ENCODE measurements around the gene CARD11. TPM values are rescaled to one million over a fixed set of nuclear protein-coding genes. Genes with fewer than 3 reads are reported as not detected.
"Not testable (repeated sequence)": the region's sequence is repeated elsewhere in the genome, so short reads cannot be mapped to it uniquely, and the experiment has no call there.

The CARD11 gene
- total and polyA plus RNA-seq, 9 donors = 0.28 to 2.5 (median 0.80) TPM

GRCh38 chr7:3039787-3040186, 3.9 kb downstream of the CARD11 start:
- intact Hi-C loops (cut with DNase I) = no loop called here
- 88 to 95% (median 89%) methylated on average over 9 of the region's 9 CpGs for WGBS, 3 donors
- Histone ChIP-seq H3K27me3 (no peaks in the 10 kb centered on the region), H3K36me3 (no peaks in the 10 kb centered on the region), H3K9me3 (no peaks in the 10 kb centered on the region), H3K4me3 (no peak overlapping the region), H3K27ac (no peak overlapping the region), H3K4me1 (ENCODE audit: insufficient read depth) (no peaks in the 10 kb centered on the region)
- TF ChIP-seq EP300 (IDR thresholded peaks at IDR 0.05) (no peak), POLR2A (IDR thresholded peaks at IDR 0.05) (no peak)
- TF ChIP-seq, protein P1, sequence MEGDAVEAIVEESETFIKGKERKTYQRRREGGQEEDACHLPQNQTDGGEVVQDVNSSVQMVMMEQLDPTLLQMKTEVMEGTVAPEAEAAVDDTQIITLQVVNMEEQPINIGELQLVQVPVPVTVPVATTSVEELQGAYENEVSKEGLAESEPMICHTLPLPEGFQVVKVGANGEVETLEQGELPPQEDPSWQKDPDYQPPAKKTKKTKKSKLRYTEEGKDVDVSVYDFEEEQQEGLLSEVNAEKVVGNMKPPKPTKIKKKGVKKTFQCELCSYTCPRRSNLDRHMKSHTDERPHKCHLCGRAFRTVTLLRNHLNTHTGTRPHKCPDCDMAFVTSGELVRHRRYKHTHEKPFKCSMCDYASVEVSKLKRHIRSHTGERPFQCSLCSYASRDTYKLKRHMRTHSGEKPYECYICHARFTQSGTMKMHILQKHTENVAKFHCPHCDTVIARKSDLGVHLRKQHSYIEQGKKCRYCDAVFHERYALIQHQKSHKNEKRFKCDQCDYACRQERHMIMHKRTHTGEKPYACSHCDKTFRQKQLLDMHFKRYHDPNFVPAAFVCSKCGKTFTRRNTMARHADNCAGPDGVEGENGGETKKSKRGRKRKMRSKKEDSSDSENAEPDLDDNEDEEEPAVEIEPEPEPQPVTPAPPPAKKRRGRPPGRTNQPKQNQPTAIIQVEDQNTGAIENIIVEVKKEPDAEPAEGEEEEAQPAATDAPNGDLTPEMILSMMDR (IDR thresholded peaks at IDR 0.05) = no peak
- no peak for DNase-seq

GRCh38 chr7:3038011-3038410, 5.7 kb downstream of the CARD11 start:
- WGBS, 3 donors = 76 to 87% (median 82%) methylated on average over 7 of the region's 7 CpGs
- H3K36me3 ChIP-seq; H3K27ac ChIP-seq; intact Hi-C loops (cut with DNase I); DNase-seq; H3K4me3 ChIP-seq; H3K4me1 ChIP-seq (ENCODE audit: insufficient read depth); H3K27me3 ChIP-seq; H3K9me3 ChIP-seq: not testable (repeated sequence)

- H3K4me3 ChIP-seq = no peak overlapping the region
- no peak for DNase-seq
- intact Hi-C loops (cut with DNase I) = no loop called here
- no peaks in the 10 kb centered on the region for H3K36me3 ChIP-seq
- WGBS, 3 donors = 53 to 72% (median 65%) methylated on average over 4 of the region's 4 CpGs
- TF ChIP-seq, protein P1 (IDR thresholded peaks at IDR 0.05) = no peak
- no peak for TF ChIP-seq POLR2A (IDR thresholded peaks at IDR 0.05)
- no peak for TF ChIP-seq EP300 (IDR thresholded peaks at IDR 0.05)
- H3K9me3 ChIP-seq = no peaks in the 10 kb centered on the region
- H3K27me3 ChIP-seq = no peaks in the 10 kb centered on the region
- no peak overlapping the region for H3K27ac ChIP-seq
- no peaks in the 10 kb centered on the region for H3K4me1 ChIP-seq (ENCODE audit: insufficient read depth)
Observed at GRCh38 chr7:3037259-3037658, 6.4 kb downstream of the CARD11 start.

GRCh38 chr7:3034591-3035150, 9.0 kb downstream of the CARD11 start:
- no peaks in the 10 kb centered on the region for H3K9me3 ChIP-seq
- DNase-seq = no peak
- no peak for TF ChIP-seq EP300 (IDR thresholded peaks at IDR 0.05)
- WGBS, 3 donors = 92 to 94% (median 93%) methylated on average over 26 of the region's 26 CpGs
- H3K27ac ChIP-seq = no peak overlapping the region
- intact Hi-C loops (cut with DNase I) = no loop called here
- no peak overlapping the region for H3K4me3 ChIP-seq
- H3K27me3 ChIP-seq = no peaks in the 10 kb centered on the region
- no peaks in the 10 kb centered on the region for H3K36me3 ChIP-seq
- no peaks in the 10 kb centered on the region for H3K4me1 ChIP-seq (ENCODE audit: insufficient read depth)

- intact Hi-C loops (cut with DNase I) = no loop called here
- Histone ChIP-seq H3K9me3 (no peaks in the 10 kb centered on the region), H3K4me3 (no peak overlapping the region), H3K27ac (no peak overlapping the region), H3K36me3 (no peaks in the 10 kb centered on the region), H3K27me3 (no peaks in the 10 kb centered on the region), H3K4me1 (ENCODE audit: insufficient read depth) (no peaks in the 10 kb centered on the region)
- DNase-seq = no peak
- WGBS, 3 donors = 74 to 83% (median 75%) methylated on average over 12 of the region's 12 CpGs
- no peak for TF ChIP-seq POLR2A (IDR thresholded peaks at IDR 0.05)
- TF ChIP-seq, protein P1 (IDR thresholded peaks at IDR 0.05) = no peak
- no peak for TF ChIP-seq EP300 (IDR thresholded peaks at IDR 0.05)
Observed at GRCh38 chr7:3033581-3033980, 10.1 kb downstream of the CARD11 start.

Measured in ovary (tissue), 9 donors.